Colonic mucosa (tissue), 4 donors: ENCODE results near the gene NME9. TPM values are rescaled to one million over a fixed set of nuclear protein-coding genes. Genes with fewer than 3 reads are reported as not detected.

Source experiments
- DNase-seq: peaks from one replicate; pipeline ENCODE4 v3.0.0-alpha.2; 2020
- H3K27ac ChIP-seq: fragments of 200-600 bp; one replicate; pipeline ENCODE4 v1.8.0; 2021
- H3K27me3 ChIP-seq: fragments of 200-600 bp; one replicate; pipeline ENCODE4 v1.8.0; 2021
- H3K36me3 ChIP-seq: fragments of 200-600 bp; one replicate; pipeline ENCODE4 v1.8.0; 2021
- H3K4me1 ChIP-seq: fragments of 200-600 bp; one replicate; pipeline ENCODE4 v1.8.0; 2021; ENCODE audit warnings: mild to moderate bottlenecking
- H3K4me3 ChIP-seq: fragments of 200-600 bp; one replicate; pipeline ENCODE4 v1.8.0; 2021
- H3K9ac ChIP-seq, 2 donors: one replicate each; pipeline ENCODE4 v1.7.0; 2013; ENCODE audit warnings: control low read depth in 2 of 2, low read depth in 2 of 2, low read length in 2 of 2
- H3K9me3 ChIP-seq: fragments of 200-600 bp; one replicate; pipeline ENCODE4 v1.8.0; 2021
- intact Hi-C: fragments of 100-400 bp; cut with DNase I; formaldehyde crosslinking; loops from one replicate; pipeline ENCODE4 v1.14.1; 2022
- total RNA-seq, 2 donors: library from RNA; stranded (reverse); fragmentation: NEBNext Ultra II Directional in 1 of 2; extraction: Animal tissue kit (Norgen Biotek cat#: 25700) in 1 of 2; gene quantifications; one replicate each; pipeline ENCODE4 v1.2.1, GENCODE V29; 2021
- TF ChIP-seq, protein P1 (sequence below): fragments of 200-600 bp; IDR thresholded peaks from one replicate; pipeline ENCODE4 v1.8.0; 2022; ENCODE audit warnings: antibody characterized with exemption, mild to moderate bottlenecking
- donor health status: healthy.
- donor health status: DM: no; HTN: no; CAD: no.
- donor health status: DM: no; HTN: no; CAD: no.

The NME9 gene
- total RNA-seq, 2 donors from 2014 or later = not detected

DNA sequence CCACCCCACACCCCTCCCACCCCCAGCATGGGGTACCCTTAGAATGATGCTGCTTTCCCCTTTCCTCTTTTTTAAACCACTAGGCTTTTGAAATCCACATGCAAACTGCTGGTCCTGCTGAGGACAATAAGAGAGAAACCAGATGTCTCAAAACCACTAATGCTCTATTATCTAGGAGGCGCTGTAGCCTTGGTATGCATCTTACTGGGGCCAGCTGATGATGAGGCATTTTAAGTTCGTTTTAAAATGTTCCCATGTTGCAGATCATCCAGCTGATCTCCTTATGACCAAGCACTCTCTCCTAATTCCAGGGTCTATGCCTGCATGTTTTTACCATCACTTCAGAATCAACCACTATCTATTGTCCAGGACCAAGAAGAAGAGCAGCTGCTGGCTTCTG, 1.3 kb downstream of the NME9 start:
- TF ChIP-seq, protein P1, sequence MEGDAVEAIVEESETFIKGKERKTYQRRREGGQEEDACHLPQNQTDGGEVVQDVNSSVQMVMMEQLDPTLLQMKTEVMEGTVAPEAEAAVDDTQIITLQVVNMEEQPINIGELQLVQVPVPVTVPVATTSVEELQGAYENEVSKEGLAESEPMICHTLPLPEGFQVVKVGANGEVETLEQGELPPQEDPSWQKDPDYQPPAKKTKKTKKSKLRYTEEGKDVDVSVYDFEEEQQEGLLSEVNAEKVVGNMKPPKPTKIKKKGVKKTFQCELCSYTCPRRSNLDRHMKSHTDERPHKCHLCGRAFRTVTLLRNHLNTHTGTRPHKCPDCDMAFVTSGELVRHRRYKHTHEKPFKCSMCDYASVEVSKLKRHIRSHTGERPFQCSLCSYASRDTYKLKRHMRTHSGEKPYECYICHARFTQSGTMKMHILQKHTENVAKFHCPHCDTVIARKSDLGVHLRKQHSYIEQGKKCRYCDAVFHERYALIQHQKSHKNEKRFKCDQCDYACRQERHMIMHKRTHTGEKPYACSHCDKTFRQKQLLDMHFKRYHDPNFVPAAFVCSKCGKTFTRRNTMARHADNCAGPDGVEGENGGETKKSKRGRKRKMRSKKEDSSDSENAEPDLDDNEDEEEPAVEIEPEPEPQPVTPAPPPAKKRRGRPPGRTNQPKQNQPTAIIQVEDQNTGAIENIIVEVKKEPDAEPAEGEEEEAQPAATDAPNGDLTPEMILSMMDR = no peak
- Histone ChIP-seq H3K4me1 (peaks cover 6% of the 10 kb centered on the region), H3K9ac (no peak overlapping the region), H3K27ac (no peak overlapping the region), H3K4me3 (no peak overlapping the region), H3K36me3 (no peaks in the 10 kb centered on the region), H3K27me3 (no peaks in the 10 kb centered on the region), H3K9me3 (no peaks in the 10 kb centered on the region)
- DNase-seq = no peak
- intact Hi-C loops = no loop called here

DNA sequence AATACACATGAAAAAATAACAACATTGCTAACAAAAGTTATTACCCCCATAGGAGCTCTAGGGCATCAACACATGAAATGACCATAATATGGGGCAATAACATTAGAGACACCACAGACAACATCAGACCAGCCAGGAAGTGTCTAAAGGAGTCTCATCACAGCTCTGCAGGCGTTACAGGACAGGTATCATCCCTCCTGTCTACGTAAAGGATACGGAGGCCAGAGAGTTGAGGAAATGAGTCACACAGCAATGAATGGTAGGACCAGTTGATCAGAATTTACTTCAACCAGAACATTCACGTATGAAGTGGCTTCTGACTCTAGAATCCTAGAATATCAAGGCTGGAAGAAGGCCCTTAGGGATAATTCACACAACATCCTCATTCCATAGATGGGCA, 1.8 kb downstream of the NME9 start:
- DNase-seq = no peak
- Histone ChIP-seq H3K9ac (no peak overlapping the region), H3K9me3 (no peaks in the 10 kb centered on the region), H3K36me3 (no peaks in the 10 kb centered on the region), H3K27ac (no peak overlapping the region), H3K27me3 (no peaks in the 10 kb centered on the region), H3K4me1 (peaks cover 6% of the 10 kb centered on the region), H3K4me3 (no peak overlapping the region)
- TF ChIP-seq, protein P1 = no peak
- intact Hi-C loops = no loop called here

DNA sequence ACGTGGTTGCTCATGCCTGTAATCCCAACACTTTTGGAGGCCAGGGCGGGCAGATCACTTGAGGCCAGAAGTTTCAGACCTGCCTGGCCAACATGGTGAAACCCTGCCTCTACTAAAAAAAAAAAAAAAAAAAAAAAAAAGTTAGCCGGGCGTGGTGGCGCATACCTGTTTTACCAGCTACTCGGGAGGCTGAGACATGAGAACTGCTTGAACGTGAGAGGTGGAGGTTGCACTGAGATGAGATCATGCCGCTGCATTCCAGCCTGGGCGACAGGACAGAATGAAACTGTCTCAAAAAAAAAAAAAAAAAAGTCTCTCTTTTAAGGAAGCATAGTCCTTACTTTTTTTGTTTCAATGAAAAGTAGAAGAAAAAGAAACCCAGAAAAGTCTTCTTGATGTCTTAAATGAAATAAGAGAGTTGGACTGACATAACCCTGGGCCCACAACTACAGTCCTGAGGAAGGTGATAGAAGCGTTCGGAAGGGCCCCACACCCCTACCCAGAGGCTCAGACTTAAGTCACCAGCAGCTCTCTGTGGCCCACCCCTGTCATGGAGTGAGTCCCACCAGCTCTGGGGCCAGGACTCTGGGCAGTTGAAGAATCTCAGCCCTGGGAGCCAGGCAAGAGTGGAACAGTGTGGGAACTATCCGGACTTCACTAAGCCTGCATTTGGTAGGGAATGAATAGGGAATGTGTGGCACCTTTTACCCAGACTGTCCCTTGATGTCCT, 2.6 kb downstream of the NME9 start:
- intact Hi-C loops = no loop called here
- Histone ChIP-seq H3K9ac (no peak overlapping the region), H3K27ac (no peak overlapping the region), H3K36me3 (no peaks in the 10 kb centered on the region), H3K4me3 (no peak overlapping the region), H3K27me3 (no peaks in the 10 kb centered on the region), H3K4me1 (peaks cover 6% of the 10 kb centered on the region), H3K9me3 (no peaks in the 10 kb centered on the region)
- TF ChIP-seq, protein P1 = no peak
- no peak for DNase-seq

DNA sequence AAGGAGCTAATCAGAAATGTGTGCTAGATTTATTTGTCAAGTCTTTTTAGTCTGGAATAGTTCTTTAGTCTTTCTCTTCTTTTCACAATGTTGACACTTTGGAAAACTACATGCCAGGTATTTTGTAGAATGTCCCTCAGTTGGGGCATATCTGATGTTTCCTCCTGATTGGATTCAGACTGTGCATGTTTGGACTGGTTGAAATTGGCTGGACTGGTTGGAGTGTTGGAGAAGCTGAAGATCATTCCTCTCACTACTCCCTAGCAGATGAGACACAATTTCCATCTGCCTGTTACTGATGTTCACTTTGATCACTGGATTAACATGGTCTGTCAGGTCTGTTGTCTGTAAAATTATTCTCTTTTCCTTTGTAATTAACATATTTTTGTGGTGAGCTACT, 3.7 kb downstream of the NME9 start:
- H3K4me3 ChIP-seq = no peak overlapping the region
- intact Hi-C loops = no loop called here
- no peak overlapping the region for H3K27ac ChIP-seq
- H3K9ac ChIP-seq = no peak overlapping the region
- H3K27me3 ChIP-seq = no peaks in the 10 kb centered on the region
- H3K9me3 ChIP-seq = no peaks in the 10 kb centered on the region
- no peaks in the 10 kb centered on the region for H3K36me3 ChIP-seq
- no peak for DNase-seq
- TF ChIP-seq, protein P1 = no peak
- peaks cover 6% of the 10 kb centered on the region for H3K4me1 ChIP-seq

DNA sequence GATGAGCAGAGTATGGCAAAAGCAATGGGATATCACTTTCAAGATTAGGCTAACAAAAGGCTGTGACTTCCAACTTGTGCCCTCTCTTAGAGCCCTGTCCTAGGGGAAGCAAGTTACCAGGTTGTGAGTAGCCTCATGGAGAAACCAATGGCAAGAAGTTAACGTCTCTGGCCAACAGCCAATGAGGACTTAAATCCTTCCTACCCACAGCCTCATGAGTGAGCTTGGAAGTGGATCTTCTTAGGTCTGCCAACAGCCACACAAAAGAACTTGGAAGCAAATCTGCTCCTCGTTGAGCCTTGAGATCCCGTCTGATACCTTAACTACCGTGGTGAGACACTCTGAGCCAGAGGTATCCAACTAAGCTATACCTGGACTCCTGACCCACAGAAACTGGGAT, 5.7 kb downstream of the NME9 start:
- Histone ChIP-seq H3K4me3 (no peak overlapping the region), H3K27me3 (no peaks in the 10 kb centered on the region), H3K9ac (no peak overlapping the region), H3K36me3 (no peaks in the 10 kb centered on the region), H3K4me1 (peaks cover 4% of the 10 kb centered on the region), H3K27ac (no peak overlapping the region), H3K9me3 (no peaks in the 10 kb centered on the region)
- intact Hi-C loops = no loop called here
- TF ChIP-seq, protein P1 = no peak
- no peak for DNase-seq
